HG03025 (cell line): Measurements from ENCODE around the gene ORM2.
"Not testable (repeated sequence)": the region's sequence is repeated elsewhere in the genome, so short reads cannot be mapped to it uniquely, and the experiment has no call there.

Source experiments
- ATAC-seq: cut with Tn5 transposase; IDR thresholded peaks from one replicate; pipeline ENCODE4 v1.9.1; 2021; ENCODE audit warnings: mild to moderate bottlenecking, moderate library complexity; ENCODE audit not compliant: unreplicated experiment, low FRiP score

ORM2 gene

GRCh38 chr9:114329625-114330022 lies at the start of gene ORM2:
TSS of gene ORM2 (plus strand) at chr9:114329869. CDS start at chr9:114329905, 36 bp downstream.
- ATAC-seq = not testable (repeated sequence)

GRCh38 chr9:114280636-114281472 lies 48.8 kb upstream of the ORM2 start:
- ATAC-seq = no peak

- ATAC-seq = no peak
These were observed 48.1 kb upstream of the ORM2 start for GRCh38 chr9:114281473-114282103.

- no peak for ATAC-seq
These were observed 47.6 kb upstream of the ORM2 start for GRCh38 chr9:114282104-114282485.

GRCh38 chr9:114282507-114282906 lies 47.2 kb upstream of the ORM2 start:
- ATAC-seq = no peak

GRCh38 chr9:114282926-114283325 lies 46.7 kb upstream of the ORM2 start:
- no peak for ATAC-seq

- ATAC-seq = no peak
These were observed 46.0 kb upstream of the ORM2 start for GRCh38 chr9:114283551-114284111.

GRCh38 chr9:114284316-114285060 lies 45.2 kb upstream of the ORM2 start:
- no peak for ATAC-seq

GRCh38 chr9:114285166-114285867 lies 44.4 kb upstream of the ORM2 start:
- ATAC-seq = no peak

GRCh38 chr9:114286146-114286679 lies 43.5 kb upstream of the ORM2 start:
- ATAC-seq = no peak

GRCh38 chr9:114287001-114287762 lies 42.5 kb upstream of the ORM2 start:
- ATAC-seq = no peak

- no peak for ATAC-seq
These were observed 41.9 kb upstream of the ORM2 start for GRCh38 chr9:114287763-114288192.

- ATAC-seq = no peak
These were observed 41.2 kb upstream of the ORM2 start for GRCh38 chr9:114288193-114289091.

- ATAC-seq = no peak
These were observed 40.6 kb upstream of the ORM2 start for GRCh38 chr9:114289106-114289505.

- no peak for ATAC-seq
These were observed 39.8 kb upstream of the ORM2 start for GRCh38 chr9:114289571-114290481.

GRCh38 chr9:114290561-114290986 lies 39.1 kb upstream of the ORM2 start:
- no peak for ATAC-seq

- no peak for ATAC-seq
These were observed 38.6 kb upstream of the ORM2 start for GRCh38 chr9:114291064-114291474.
